Glutamatergic neuron (in vitro differentiated cells): ENCODE results near the gene HEBP1. TPM values are rescaled to one million over a fixed set of nuclear protein-coding genes. Genes with fewer than 3 reads are reported as not detected.

Experiments used
- DNase-seq: peaks from one replicate; pipeline ENCODE4 v3.0.0; 2022
- H3K27ac Mint-ChIP-seq: one replicate; pipeline ENCODE4 v1.8.0; 2020; ENCODE audit warnings: mild to moderate bottlenecking, mixed read lengths, inconsistent platforms; ENCODE audit not compliant: unreplicated experiment
- H3K27me3 Mint-ChIP-seq: one replicate; pipeline ENCODE4 v1.8.0; 2020; ENCODE audit warnings: mild to moderate bottlenecking, moderate library complexity, mixed read lengths, inconsistent platforms; ENCODE audit not compliant: unreplicated experiment
- H3K36me3 Mint-ChIP-seq: one replicate; pipeline ENCODE4 v1.8.0; 2020; ENCODE audit warnings: mild to moderate bottlenecking, mixed read lengths, inconsistent platforms; ENCODE audit not compliant: unreplicated experiment
- H3K4me1 Mint-ChIP-seq: one replicate; pipeline ENCODE4 v1.8.0; 2020; ENCODE audit warnings: mild to moderate bottlenecking, low read depth, mixed read lengths, inconsistent platforms; ENCODE audit not compliant: unreplicated experiment
- H3K4me3 Mint-ChIP-seq: one replicate; pipeline ENCODE4 v1.8.0; 2020; ENCODE audit warnings: mild to moderate bottlenecking, mixed read lengths, inconsistent platforms; ENCODE audit not compliant: unreplicated experiment
- H3K9me3 Mint-ChIP-seq: one replicate; pipeline ENCODE4 v1.8.0; 2020; ENCODE audit warnings: mild to moderate bottlenecking, moderate library complexity, mixed read lengths, inconsistent platforms; ENCODE audit not compliant: unreplicated experiment
- CTCF ChIP-seq: fragments of 200-600 bp; sonication (generic); IDR thresholded peaks from one replicate; pipeline ENCODE4 v1.5.0; 2021; ENCODE audit not compliant: partially characterized antibody, unreplicated experiment
- total RNA-seq: library from RNA; stranded (reverse); fragmentation: NEBNext Ultra II Directional; extraction: Animal tissue kit (Norgen Biotek cat#: 25700); gene quantifications from one replicate; pipeline ENCODE4 v1.2.1, GENCODE V29; 2021; ENCODE audit not compliant: unreplicated experiment

The HEBP1 gene
- total RNA-seq, 1 donor from 2014 or later, result 3.0 TPM

- Mint-ChIP-seq H3K27ac (no peak overlapping the region), H3K9me3 (peaks cover 2% of the 10 kb centered on the region), H3K4me1 (peaks cover 2% of the 10 kb centered on the region), H3K36me3 (no peaks in the 10 kb centered on the region), H3K4me3 (no peak overlapping the region), H3K27me3 (no peaks in the 10 kb centered on the region)
- no peak for TF ChIP-seq CTCF
- no peak for DNase-seq
Observed at GRCh38 chr12:13024531-13024916, 24.5 kb upstream of the HEBP1 start.

GRCh38 chr12:13023811-13024530 is 23.9 kb upstream of the HEBP1 start:
- H3K27me3 Mint-ChIP-seq, result no peaks in the 10 kb centered on the region
- H3K4me1 Mint-ChIP-seq, result peaks cover 2% of the 10 kb centered on the region
- H3K9me3 Mint-ChIP-seq, result peaks cover 2% of the 10 kb centered on the region
- H3K4me3 Mint-ChIP-seq, result no peak overlapping the region
- no peak for DNase-seq
- no peak for TF ChIP-seq CTCF
- no peak overlapping the region for H3K27ac Mint-ChIP-seq
- no peaks in the 10 kb centered on the region for H3K36me3 Mint-ChIP-seq

- Mint-ChIP-seq H3K9me3 (peaks cover 2% of the 10 kb centered on the region), H3K27ac (no peak overlapping the region), H3K4me3 (no peak overlapping the region), H3K36me3 (no peaks in the 10 kb centered on the region), H3K27me3 (no peaks in the 10 kb centered on the region), H3K4me1 (peaks cover 2% of the 10 kb centered on the region)
- no peak for TF ChIP-seq CTCF
- DNase-seq, result no peak
Observed at GRCh38 chr12:13022851-13023271, 22.8 kb upstream of the HEBP1 start.

- Mint-ChIP-seq H3K27ac (no peak overlapping the region), H3K4me1 (no peaks in the 10 kb centered on the region), H3K9me3 (no peaks in the 10 kb centered on the region), H3K27me3 (no peaks in the 10 kb centered on the region), H3K36me3 (no peaks in the 10 kb centered on the region), H3K4me3 (no peak overlapping the region)
- TF ChIP-seq CTCF, result no peak
- DNase-seq, result no peak
Observed at GRCh38 chr12:13011098-13011497, 11.0 kb upstream of the HEBP1 start.

- H3K9me3 Mint-ChIP-seq, result no peaks in the 10 kb centered on the region
- H3K4me3 Mint-ChIP-seq, result no peak overlapping the region
- H3K4me1 Mint-ChIP-seq, result no peaks in the 10 kb centered on the region
- no peaks in the 10 kb centered on the region for H3K27me3 Mint-ChIP-seq
- no peak for DNase-seq
- no peak overlapping the region for H3K27ac Mint-ChIP-seq
- no peaks in the 10 kb centered on the region for H3K36me3 Mint-ChIP-seq
- no peak for TF ChIP-seq CTCF
Observed at GRCh38 chr12:13008741-13009380, 8.8 kb upstream of the HEBP1 start.
